GM12878 (cell line): ENCODE data around the gene OR52D1. TPM values are rescaled to one million over a fixed set of nuclear protein-coding genes. Genes with fewer than 3 reads are reported as not detected.

Source experiments
- ATAC-seq: fragments of 200-7000 bp; cut with Tn5 transposase; 3 replicates; pipeline ENCODE4 v1.9.1; 2020; ENCODE audit warnings: mild to moderate bottlenecking, moderate library complexity
- BruUV-seq: library from RNA; stranded (reverse); fragments of 400-500 nt; replicated peaks from 2 replicates; lab custom pipeline; 2021; lab: Mats Ljungman, UMichigan
- CTCF ChIA-PET: fragments of 300-600 bp; sonication (Branson Sonifier 250); formaldehyde crosslinking; extraction: SDS; loops from one replicate; lab custom pipeline; 2021; ENCODE audit warnings: inconsistent platforms; lab: Yijun Ruan, JAX
- POLR2A ChIA-PET: fragments of 350-600 bp; formaldehyde crosslinking; extraction: SDS; loops from one replicate; lab custom pipeline; 2021; ENCODE audit warnings: inconsistent platforms; lab: Charles Lee
- RAD21 ChIA-PET: fragments of 300-600 bp; sonication (Branson Sonifier 250); formaldehyde crosslinking; loops from one replicate; lab custom pipeline; 2023; ENCODE audit warnings: antibody characterized with exemption; ENCODE audit not compliant: unreplicated experiment; lab: Charles Lee
- SMC1A ChIA-PET: fragments of 300-600 bp; sonication (Branson Sonifier 250); formaldehyde crosslinking; loops from one replicate; lab custom pipeline; 2023; ENCODE audit not compliant: unreplicated experiment, uncharacterized antibody; lab: Charles Lee
- DNase-seq: peaks from one replicate; pipeline ENCODE4 v3.0.0-alpha.2; 2011; ENCODE audit warnings: low read depth, low spot score
- FAIRE-seq: peaks from 3 replicates; lab custom pipeline; 2011; peaks lifted over from hg19 to GRCh38; lab: Jason Lieb, UNC
- H2AFZ ChIP-seq: 2 replicates; pipeline ENCODE4 v1.6.0; 2011; ENCODE audit warnings: low read depth, low read length, control low read depth; ENCODE audit not compliant: control insufficient read depth
- H3K27ac ChIP-seq: 2 replicates; pipeline ENCODE4 v1.5.1; 2011; ENCODE audit warnings: control low read depth; ENCODE audit not compliant: control insufficient read depth, insufficient read depth
- H3K27me3 ChIP-seq, 2 experiments: replicated peaks in 1 of 2; 2 replicates each; pipeline versions ENCODE4 v1.6.0 to v1.6.1; 2011; ENCODE audit warnings: low read length in 1 of 2; ENCODE audit not compliant: control insufficient read depth in 2 of 2, insufficient read depth in 2 of 2
- H3K36me3 ChIP-seq, 2 experiments: 2 replicates each; pipeline ENCODE4 v1.5.1; 2011; ENCODE audit warnings: low read length in 1 of 2; ENCODE audit not compliant: control insufficient read depth in 2 of 2, insufficient read depth in 2 of 2
- H3K4me1 ChIP-seq: 2 replicates; pipeline ENCODE4 v1.6.1; 2011; ENCODE audit warnings: mild to moderate bottlenecking, low read length, moderate library complexity, mixed read lengths; ENCODE audit not compliant: control insufficient read depth, insufficient read depth
- H3K4me2 ChIP-seq: 2 replicates; pipeline ENCODE4 v1.6.0; 2011; ENCODE audit warnings: control low read depth; ENCODE audit not compliant: control insufficient read depth, insufficient read depth
- H3K4me3 ChIP-seq: fragments of 200-600 bp; sonication (generic); 2 replicates; pipeline ENCODE4 v1.5.1; 2016
- H3K79me2 ChIP-seq: 2 replicates; pipeline ENCODE4 v1.6.0; 2011; ENCODE audit warnings: low read length; ENCODE audit not compliant: control insufficient read depth, insufficient read depth
- H3K9ac ChIP-seq: 2 replicates; pipeline ENCODE4 v1.8.0; 2011; ENCODE audit warnings: low read length, control low read depth, mixed read lengths; ENCODE audit not compliant: control insufficient read depth, insufficient read depth
- H3K9me3 ChIP-seq: replicated peaks from 3 replicates; pipeline ENCODE4 v1.5.1; 2011; ENCODE audit warnings: mild to moderate bottlenecking, low read length; ENCODE audit not compliant: control insufficient read depth, insufficient read depth
- H4K20me1 ChIP-seq: 2 replicates; pipeline ENCODE4 v1.6.0; 2011; ENCODE audit not compliant: control insufficient read depth, insufficient read depth
- ASH2L ChIP-seq: fragments of 300-600, 200-600 bp; sonication (generic); IDR thresholded peaks from 2 replicates; pipeline ENCODE4 v1.6.1; 2017; ENCODE audit warnings: low read depth, mild to moderate bottlenecking, borderline replicate concordance
- BACH1 ChIP-seq: fragments of 450-650 bp; IDR thresholded peaks from 2 replicates; pipeline ENCODE4 v1.6.1; 2017; ENCODE audit warnings: mild to moderate bottlenecking, borderline replicate concordance
- BCL11A ChIP-seq: IDR thresholded peaks from 2 replicates; pipeline ENCODE4 v1.6.1; 2011; ENCODE audit warnings: low read depth, low read length
- BHLHE40 ChIP-seq, 2 experiments: fragments of 450-650 bp in 1 of 2; IDR thresholded peaks; 2 replicates each; pipeline ENCODE4 v1.6.1; 2011 to 2017; ENCODE audit warnings: low read depth in 2 of 2, borderline replicate concordance in 1 of 2, improper control_type of control experiment in 1 of 2, low read length in 1 of 2, mild to moderate bottlenecking in 1 of 2
- CHD4 ChIP-seq: fragments of 200-600 bp; sonication (generic); IDR thresholded peaks from 2 replicates; pipeline ENCODE4 v1.6.1; 2016; ENCODE audit warnings: mild to moderate bottlenecking
- ELK1 ChIP-seq: IDR thresholded peaks from 2 replicates; pipeline ENCODE4 v1.6.1; 2012; ENCODE audit warnings: low read depth, low read length, improper control_type of control experiment
- NBN ChIP-seq: fragments of 450-650 bp; IDR thresholded peaks from 2 replicates; pipeline ENCODE4 v1.6.1; 2016
- PAX8 ChIP-seq: fragments of 450-650 bp; IDR thresholded peaks from 2 replicates; pipeline ENCODE4 v1.6.1; 2017; ENCODE audit warnings: mild to moderate bottlenecking, moderate library complexity
- POLR2AphosphoS5 ChIP-seq: IDR thresholded peaks from 2 replicates; pipeline ENCODE4 v1.6.1; 2011; ENCODE audit warnings: mild to moderate bottlenecking, low read length, inconsistent platforms
- RAD21 ChIP-seq: IDR thresholded peaks from 2 replicates; pipeline ENCODE4 v1.6.1; 2011; ENCODE audit warnings: mild to moderate bottlenecking, low read depth, low read length, moderate library complexity; ENCODE audit not compliant: insufficient read depth
- RAD51 ChIP-seq: fragments of 450-650 bp; IDR thresholded peaks from 2 replicates; pipeline ENCODE4 v1.6.1; 2016; ENCODE audit warnings: moderate library complexity, mild to moderate bottlenecking, inconsistent platforms
- RFX5 ChIP-seq: IDR thresholded peaks from 2 replicates; pipeline ENCODE4 v1.6.1; 2011; ENCODE audit warnings: low read depth, low read length, improper control_type of control experiment
- RUNX3 ChIP-seq: IDR thresholded peaks from 2 replicates; pipeline ENCODE4 v1.6.1; 2012; ENCODE audit warnings: low read length, inconsistent platforms
- SMC3 ChIP-seq: IDR thresholded peaks from 2 replicates; pipeline ENCODE4 v1.6.1; 2011; ENCODE audit warnings: low read length, improper control_type of control experiment, borderline replicate concordance
- TARDBP ChIP-seq: IDR thresholded peaks from 2 replicates; pipeline ENCODE4 v1.6.1; 2016; ENCODE audit warnings: borderline replicate concordance
- ZNF384 ChIP-seq: IDR thresholded peaks from 2 replicates; pipeline ENCODE4 v1.6.1; 2012; ENCODE audit warnings: low read depth, mild to moderate bottlenecking, low read length, improper control_type of control experiment, borderline replicate concordance
- ZZZ3 ChIP-seq: IDR thresholded peaks from 2 replicates; pipeline ENCODE4 v1.6.1; 2011; ENCODE audit warnings: low read depth; ENCODE audit not compliant: control insufficient read depth, insufficient read length
- whole genome bisulfite sequencing: methylation state at CpG from one replicate; pipeline ENCODE4 v1.1.6; 2016; ENCODE audit warnings: low lambda C conversion rate; ENCODE audit not compliant: insufficient replicate concordance, insufficient coverage; ENCODE audit errors: missing lambda C conversion rate; 5-methylcytosine and 5-hydroxymethylcytosine counted together
- in situ Hi-C: fragments of 300-500 bp; cut with MboI; formaldehyde crosslinking; loops from 9 replicates; pipeline ENCODE4 v1.14.3; 2018; ENCODE audit warnings: mixed read lengths
- intact Hi-C: fragments of 100-400 bp; cut with micrococcal nuclease; formaldehyde crosslinking; loops from one replicate; pipeline ENCODE4 v1.14.2; 2022; ENCODE audit not compliant: unreplicated experiment
- polyA plus RNA-seq, 11 experiments: library from polyadenylated mRNA; depleted of rRNA in 4 of 11; unstranded in 6 of 11; stranded (reverse) in 5 of 11; fragments of >200 nt; fragmentation: Nextera tagmentation in 4 of 11; fragmentation: Illumina TruSeq in 1 of 11; extraction: Ambion mirVana in 4 of 11; extraction: Trizol in 1 of 11; gene quantifications; 1 replicate in 1 of 11; 2 replicates in 10 of 11; pipeline versions ENCODE4 v1.2.1 to v1.2.3, GENCODE V29; 2011 to 2016; ENCODE audit warnings: inconsistent platforms in 2 of 11, missing spikeins in 2 of 11, low read depth in 1 of 11
- total RNA-seq, 4 experiments: library from RNA; depleted of rRNA in 3 of 4; stranded (reverse); fragments of >200 nt in 3 of 4; fragmentation: Illumina TruSeq in 1 of 4; extraction: Trizol in 1 of 4; gene quantifications; 2 replicates each; pipeline versions ENCODE4 v1.2.1 to v1.2.3, GENCODE V29; 2013 to 2021
- TF ChIP-seq, protein P1 (sequence below): IDR thresholded peaks from 2 replicates; pipeline ENCODE4 v1.6.1; 2012; ENCODE audit warnings: low read depth, low read length, improper control_type of control experiment

The OR52D1 gene
- total and polyA plus RNA-seq, 10 of the 15 experiments (the other 5 are each of a cell fraction or from before 2014, with no cell fraction given), result not detected

DNA sequence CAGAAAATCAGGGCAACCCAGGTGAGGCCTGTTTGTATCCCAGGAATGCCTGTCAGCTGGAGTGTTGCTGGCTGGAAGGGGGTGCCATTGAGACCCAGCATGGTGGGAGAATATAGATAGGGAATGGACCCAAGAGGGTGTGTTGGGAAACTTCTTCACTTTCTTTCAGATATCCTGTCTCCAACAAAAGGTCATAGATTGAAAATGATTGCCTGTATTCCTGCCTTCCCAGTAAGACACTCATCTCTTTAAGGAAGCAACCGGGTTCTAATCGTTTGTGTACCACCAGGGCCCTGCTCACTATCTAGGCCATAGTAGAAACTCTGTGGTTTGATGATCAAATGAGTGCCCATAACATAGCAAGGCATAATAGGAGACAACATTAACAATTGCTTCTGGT is 47.1 kb upstream of the OR52D1 start, which contains the start of gene OR51I1:
OR51I1 (minus strand) TSS at position 101 of the 400 bp plus-strand sequence; CDS start at position 101, 0 bp downstream.
- H3K27ac ChIP-seq, result no peak within 1 kb of the TSS
- TF ChIP-seq RAD21 (no peak), RUNX3 (no peak), POLR2AphosphoS5 (no peak), BHLHE40 (IDR thresholded peaks at IDR 0.05; ENCODE audit: borderline replicate concordance in 1 of 2, low read depth in 2 of 2, low read length in 1 of 2) (no peak), BACH1 (no peak), SMC3 (no peak), BCL11A (no peak), ZNF384 (no peak), RFX5 (no peak), RAD51 (no peak), ELK1 (no peak), CHD4 (no peak), PAX8 (no peak), TARDBP (no peak), ZZZ3 (no peak), NBN (no peak), ASH2L (no peak)
- TF ChIP-seq, protein P1, sequence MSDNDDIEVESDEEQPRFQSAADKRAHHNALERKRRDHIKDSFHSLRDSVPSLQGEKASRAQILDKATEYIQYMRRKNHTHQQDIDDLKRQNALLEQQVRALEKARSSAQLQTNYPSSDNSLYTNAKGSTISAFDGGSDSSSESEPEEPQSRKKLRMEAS, result no peak
- ChIA-PET SMC1A (no interaction called here), CTCF (no interaction called here), POLR2A (no interaction called here), RAD21 (no interaction called here)
- no peaks in the 10 kb centered on the region for H3K79me2 ChIP-seq
- no peak within 1 kb of the TSS for H2AFZ ChIP-seq
- no peak for DNase-seq
- no peak for ATAC-seq
- H3K4me3 ChIP-seq, result no peak within 1 kb of the TSS
- no peaks in the 10 kb centered on the region for H3K4me1 ChIP-seq
- intact Hi-C loops (no loop called here), in situ Hi-C loops (loop anchor here (5.0 kb wide), 1 partner anchor 49 kb away; no protein-coding TSS in a partner anchor)
- WGBS, result 0% methylated on average over 2 of the region's 2 CpGs
- H3K9ac ChIP-seq, result no peak within 1 kb of the TSS
- no TSS peak for BruUV-seq
- no peak for FAIRE-seq
- H3K9me3 ChIP-seq, result no peaks in the 10 kb centered on the region
- no peak within 1 kb of the TSS for H3K4me2 ChIP-seq
- H3K27me3 ChIP-seq, result no peaks in the 10 kb centered on the region; a peak in 1 of 4 replicates
- H3K36me3 ChIP-seq, result no peaks in the 10 kb centered on the region
- no peaks in the 10 kb centered on the region for H4K20me1 ChIP-seq
